NCI-H524 (cell line): ENCODE results near the gene SEPTIN2.
A peak's percentile ranks its signal among the peaks of the same experiment; 100 is the strongest.
"Not testable (repeated sequence)": the region's sequence is repeated elsewhere in the genome, so short reads cannot be mapped to it uniquely, and the experiment has no call there.

Experiments used
- DNase-seq, 2 experiments: peaks; one replicate each; lab custom pipeline; 2025; lab: John Stamatoyannopoulos, UW

SEPTIN2 gene

GRCh38 chr2:241314226-241315092, 1.3 kb upstream of the SEPTIN2 start:
- DNase-seq: peak; percentile 48 to 52

GRCh38 chr2:241315093-241315878, 439 bp upstream of the SEPTIN2 start, which contains the start of gene HDLBP:
Gene HDLBP (minus strand): TSS chr2:241315672. CDS start chr2:241266869, 48,803 bp downstream.
- peak; percentile 89 to 97 for DNase-seq

- DNase-seq: no peak
Observed at GRCh38 chr2:241316825-241317224, 1.1 kb downstream of the SEPTIN2 start.

- DNase-seq: no peak
Observed at GRCh38 chr2:241317391-241317790, 1.7 kb downstream of the SEPTIN2 start.

GRCh38 chr2:241318830-241319229, 3.1 kb downstream of the SEPTIN2 start:
- not testable (repeated sequence) for DNase-seq

- no peak for DNase-seq
Observed at GRCh38 chr2:241320394-241320793, 4.7 kb downstream of the SEPTIN2 start.

GRCh38 chr2:241321033-241321432, 5.3 kb downstream of the SEPTIN2 start:
- DNase-seq: no peak

GRCh38 chr2:241321886-241322285, 6.2 kb downstream of the SEPTIN2 start:
- no peak for DNase-seq

- no peak for DNase-seq
Observed at GRCh38 chr2:241323778-241324177, 8.1 kb downstream of the SEPTIN2 start.

GRCh38 chr2:241324775-241325174, 9.1 kb downstream of the SEPTIN2 start:
- DNase-seq: no peak

GRCh38 chr2:241325257-241325656, 9.5 kb downstream of the SEPTIN2 start:
- DNase-seq: no peak

GRCh38 chr2:241329669-241330615, 14.2 kb downstream of the SEPTIN2 start:
- no peak for DNase-seq

GRCh38 chr2:241330616-241330981, 14.9 kb downstream of the SEPTIN2 start:
- no peak for DNase-seq

GRCh38 chr2:241334813-241335212, 19.1 kb downstream of the SEPTIN2 start:
- no peak for DNase-seq

GRCh38 chr2:241339839-241340630, 24.3 kb downstream of the SEPTIN2 start:
- no peak for DNase-seq

- no peak for DNase-seq
Observed at GRCh38 chr2:241340631-241341163, 25.0 kb downstream of the SEPTIN2 start.

GRCh38 chr2:241344925-241345651, 29.4 kb downstream of the SEPTIN2 start:
- DNase-seq: no peak

- DNase-seq: no peak
Observed at GRCh38 chr2:241349941-241350340, 34.2 kb downstream of the SEPTIN2 start.

GRCh38 chr2:241350530-241350877, 34.8 kb downstream of the SEPTIN2 start:
- DNase-seq: no peak
